Aorta (tissue), 5 donors: ENCODE data around the gene POU3F3. TPM values are rescaled to one million over a fixed set of nuclear protein-coding genes. Genes with fewer than 3 reads are reported as not detected.

Experiments used
- ATAC-seq: fragments of 200-7000 bp; cut with Tn5 transposase; one replicate; pipeline ENCODE4 v1.9.1; 2022; ENCODE audit warnings: moderate library complexity; ENCODE audit not compliant: low FRiP score
- DNase-seq, 2 donors: peaks; one replicate each; pipeline ENCODE4 v3.0.0-alpha.2; 2020
- H3K27ac ChIP-seq, 2 donors: one replicate each; pipeline ENCODE4 v1.5.1; 2013; ENCODE audit warnings: low read length in 2 of 2, mild to moderate bottlenecking in 2 of 2, moderate library complexity in 2 of 2, control low read depth in 1 of 2, inconsistent platforms in 1 of 2, low read depth in 1 of 2
- H3K27me3 ChIP-seq, 2 donors: one replicate each; pipeline ENCODE4 v1.6.1; 2013; ENCODE audit warnings: control low read depth in 1 of 2, low read length in 1 of 2, mild to moderate bottlenecking in 1 of 2, moderate library complexity in 1 of 2; ENCODE audit not compliant: insufficient read depth in 2 of 2, control insufficient read depth in 1 of 2
- H3K36me3 ChIP-seq, 2 donors: one replicate each; pipeline ENCODE4 v1.6.1; 2013; ENCODE audit warnings: control low read depth in 1 of 2, low read length in 1 of 2, mild to moderate bottlenecking in 1 of 2; ENCODE audit not compliant: insufficient read depth in 2 of 2, control insufficient read depth in 1 of 2
- H3K4me1 ChIP-seq, 2 donors: one replicate each; pipeline ENCODE4 v1.6.1; 2013; ENCODE audit warnings: low read length in 2 of 2, control low read depth in 1 of 2, mild to moderate bottlenecking in 1 of 2, moderate library complexity in 1 of 2; ENCODE audit not compliant: insufficient read depth in 2 of 2, control insufficient read depth in 1 of 2
- H3K4me3 ChIP-seq, 2 donors: one replicate each; pipeline ENCODE4 v1.5.1; 2013; ENCODE audit warnings: low read length in 2 of 2, control low read depth in 1 of 2, mild to moderate bottlenecking in 1 of 2
- H3K9me3 ChIP-seq: one replicate; pipeline ENCODE4 v1.6.1; 2013; ENCODE audit warnings: mild to moderate bottlenecking, low read length; ENCODE audit not compliant: control insufficient read depth
- WGBS, 2 donors: extraction: QIAGEN DNeasy Blood & Tissue Kit; methylation state at CpG; one replicate each; pipeline ENCODE4 v1.1.7; 2013; 5-methylcytosine and 5-hydroxymethylcytosine counted together
- intact Hi-C, 2 donors: fragments of 100-400 bp; cut with DNase I; formaldehyde crosslinking; loops; one replicate each; pipeline versions ENCODE4 v1.14.2 to v1.15.0; 2022
- polyA plus RNA-seq, 2 donors: library from polyadenylated mRNA; stranded (reverse); fragments of 200-250 nt; gene quantifications; one replicate each; pipeline ENCODE4 v1.2.3, GENCODE V29; 2013
- total RNA-seq, 2 donors: library from RNA; stranded (reverse); fragmentation: NEBNext Ultra II Directional; extraction: Animal tissue kit (Norgen Biotek cat#: 25700); gene quantifications; one replicate each; pipeline ENCODE4 v1.2.1, GENCODE V29; 2021
- donor health status: healthy with polysubstance abuse.
- donor health status: Bipolar disorder and iron deficiency.
- donor health status: DM: no; HTN: no; CAD: no.
- donor health status: DM: no; HTN: no; CAD: no.
- donor health status: DM: yes; HTN: yes; CAD: no.

Gene POU3F3
- total and polyA plus RNA-seq, 4 donors: 0.15 to 0.74 (median 0.25) TPM; not detected in 1

DNA sequence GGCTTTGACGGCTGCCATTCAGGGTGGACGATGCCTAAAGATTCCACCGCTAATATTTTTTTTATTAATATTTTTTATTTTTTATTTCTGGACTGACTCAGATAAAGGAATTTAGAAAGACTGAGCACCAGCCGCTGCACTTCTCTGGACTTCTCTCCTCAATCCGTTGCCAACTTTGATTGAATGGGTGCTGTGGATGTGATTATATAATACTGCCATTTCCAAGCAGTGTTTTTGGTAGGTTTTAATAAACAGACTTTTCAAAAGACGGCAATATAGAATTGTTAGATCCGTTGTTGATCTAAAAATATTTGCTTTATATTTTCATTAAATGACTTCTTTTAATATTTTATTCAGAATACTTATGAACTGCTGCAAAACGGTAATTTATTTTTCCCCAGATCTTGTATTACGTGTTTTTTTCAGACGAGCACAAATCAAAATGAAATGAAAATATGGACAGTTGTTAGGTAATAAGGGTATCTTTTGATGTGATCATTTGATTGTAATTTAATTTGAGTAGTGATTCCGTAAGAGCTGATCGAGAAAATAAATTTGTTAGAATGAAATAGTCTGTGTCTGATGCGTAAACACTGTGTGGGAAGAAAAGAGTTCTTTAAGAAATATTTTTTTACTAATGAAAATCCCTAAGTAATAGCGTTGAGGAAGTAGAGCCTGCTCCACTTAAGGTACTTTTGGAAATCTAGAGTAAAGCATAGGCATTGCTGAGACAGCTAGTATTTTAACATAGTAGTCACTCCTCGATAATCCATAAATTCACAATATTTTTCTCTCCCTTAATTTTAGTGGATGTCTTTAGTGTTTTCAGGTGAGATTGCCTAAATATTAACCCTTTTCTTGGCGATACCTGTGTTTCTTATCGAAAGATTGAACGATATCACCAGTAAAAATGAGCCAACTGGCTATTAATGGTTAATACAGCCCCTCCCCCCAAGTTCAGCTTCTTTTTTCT lies 4.4 kb downstream of the POU3F3 start:
- no peak overlapping the region for H3K27ac ChIP-seq
- no peaks in the 10 kb centered on the region for H3K9me3 ChIP-seq
- no peak for DNase-seq
- no peaks in the 10 kb centered on the region for H3K4me1 ChIP-seq
- intact Hi-C loops: no loop called here
- no peak for ATAC-seq
- 31 to 60% methylated on average over 18 of the region's 18 CpGs for WGBS, 2 donors
- no peaks in the 10 kb centered on the region for H3K36me3 ChIP-seq
- no peak overlapping the region for H3K4me3 ChIP-seq
- H3K27me3 ChIP-seq: no peaks in the 10 kb centered on the region

DNA sequence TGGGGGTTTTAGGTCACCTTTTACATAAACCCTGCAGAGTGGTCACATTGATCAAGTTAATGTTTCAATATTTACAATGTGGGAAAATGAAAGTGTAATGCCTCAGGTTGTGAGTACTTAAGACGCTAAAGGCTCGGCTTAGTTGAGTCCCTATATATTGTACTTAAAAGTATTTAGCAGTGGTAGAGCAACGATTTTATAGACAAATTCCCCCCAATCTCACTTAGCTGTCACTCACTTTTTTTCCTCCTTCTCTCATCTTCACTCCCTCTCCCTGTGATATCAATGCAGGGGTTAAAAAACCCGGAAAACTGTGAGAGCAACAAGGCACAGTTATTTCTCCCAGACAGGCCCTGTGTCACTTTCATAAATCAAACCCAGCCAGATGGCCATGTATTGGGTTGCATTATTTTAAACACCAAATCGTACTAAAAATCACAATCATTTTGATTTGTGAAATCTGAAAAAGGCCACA lies 5.4 kb downstream of the POU3F3 start:
- Histone ChIP-seq H3K9me3 (no peaks in the 10 kb centered on the region), H3K27me3 (no peaks in the 10 kb centered on the region), H3K4me3 (no peak overlapping the region), H3K36me3 (no peaks in the 10 kb centered on the region), H3K27ac (no peak overlapping the region), H3K4me1 (no peaks in the 10 kb centered on the region)
- WGBS, 2 donors: 45 to 65% methylated on average over 5 of the region's 5 CpGs
- ATAC-seq (no peak), DNase-seq (no peak)
- intact Hi-C loops: no loop called here

DNA sequence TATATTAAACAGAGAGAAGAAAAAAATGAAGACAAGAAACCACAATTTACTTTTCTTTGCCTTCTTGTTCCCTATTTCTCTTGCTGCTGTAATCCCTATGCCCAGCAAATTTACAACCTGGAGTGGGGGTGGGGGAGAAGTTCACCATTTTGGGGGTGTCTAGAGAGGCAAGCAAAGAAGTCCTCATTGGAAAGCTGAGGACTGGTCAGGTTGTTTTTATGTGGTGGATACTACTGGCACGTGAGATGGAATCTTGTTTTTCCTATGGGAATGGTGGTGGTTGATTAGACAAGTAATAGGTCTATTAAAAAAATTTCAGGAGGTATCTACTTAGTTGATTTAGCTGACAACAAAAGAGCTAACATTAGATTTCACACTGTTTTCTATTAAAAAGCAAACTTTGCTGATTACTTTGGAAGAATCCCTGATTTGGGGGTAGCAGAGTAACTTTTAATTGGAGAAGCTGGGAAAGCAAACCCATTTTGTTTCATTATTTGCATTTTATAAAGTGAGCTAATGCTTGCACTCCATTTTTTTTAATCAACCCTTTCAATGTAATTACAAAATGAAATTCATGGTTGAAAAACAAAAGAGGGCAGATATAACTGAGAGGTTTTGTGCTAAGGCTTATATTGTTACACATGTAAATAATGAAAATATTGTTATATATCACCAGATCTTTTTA lies 6.0 kb downstream of the POU3F3 start:
- no peak overlapping the region for H3K27ac ChIP-seq
- intact Hi-C loops: no loop called here
- DNase-seq (no peak), ATAC-seq (no peak)
- H3K27me3 ChIP-seq: no peaks in the 10 kb centered on the region
- no peaks in the 10 kb centered on the region for H3K36me3 ChIP-seq
- whole genome bisulfite sequencing, 2 donors: 67 to 88% methylated on average over 1 of the region's 1 CpG
- no peaks in the 10 kb centered on the region for H3K9me3 ChIP-seq
- no peaks in the 10 kb centered on the region for H3K4me1 ChIP-seq
- H3K4me3 ChIP-seq: no peak overlapping the region

GRCh38 chr2:104860451-104860790 lies 6.5 kb downstream of the POU3F3 start:
- Histone ChIP-seq H3K36me3 (no peaks in the 10 kb centered on the region), H3K9me3 (no peaks in the 10 kb centered on the region), H3K27ac (no peak overlapping the region), H3K4me1 (no peaks in the 10 kb centered on the region), H3K27me3 (no peaks in the 10 kb centered on the region), H3K4me3 (no peak overlapping the region)
- WGBS, 2 donors: 64 to 86% methylated on average over 4 of the region's 4 CpGs
- ATAC-seq (no peak), DNase-seq (no peak)
- intact Hi-C loops: no loop called here

- intact Hi-C loops: no loop called here
- no peaks in the 10 kb centered on the region for H3K36me3 ChIP-seq
- no peaks in the 10 kb centered on the region for H3K27me3 ChIP-seq
- no peak for ATAC-seq
- DNase-seq: no peak
- H3K4me3 ChIP-seq: no peak overlapping the region
- H3K9me3 ChIP-seq: no peaks in the 10 kb centered on the region
- no peak overlapping the region for H3K27ac ChIP-seq
- 20 to 32% methylated on average over 11 of the region's 11 CpGs for WGBS, 2 donors
- H3K4me1 ChIP-seq: no peaks in the 10 kb centered on the region
These were observed 7.6 kb downstream of the POU3F3 start for GRCh38 chr2:104861351-104862057.

DNA sequence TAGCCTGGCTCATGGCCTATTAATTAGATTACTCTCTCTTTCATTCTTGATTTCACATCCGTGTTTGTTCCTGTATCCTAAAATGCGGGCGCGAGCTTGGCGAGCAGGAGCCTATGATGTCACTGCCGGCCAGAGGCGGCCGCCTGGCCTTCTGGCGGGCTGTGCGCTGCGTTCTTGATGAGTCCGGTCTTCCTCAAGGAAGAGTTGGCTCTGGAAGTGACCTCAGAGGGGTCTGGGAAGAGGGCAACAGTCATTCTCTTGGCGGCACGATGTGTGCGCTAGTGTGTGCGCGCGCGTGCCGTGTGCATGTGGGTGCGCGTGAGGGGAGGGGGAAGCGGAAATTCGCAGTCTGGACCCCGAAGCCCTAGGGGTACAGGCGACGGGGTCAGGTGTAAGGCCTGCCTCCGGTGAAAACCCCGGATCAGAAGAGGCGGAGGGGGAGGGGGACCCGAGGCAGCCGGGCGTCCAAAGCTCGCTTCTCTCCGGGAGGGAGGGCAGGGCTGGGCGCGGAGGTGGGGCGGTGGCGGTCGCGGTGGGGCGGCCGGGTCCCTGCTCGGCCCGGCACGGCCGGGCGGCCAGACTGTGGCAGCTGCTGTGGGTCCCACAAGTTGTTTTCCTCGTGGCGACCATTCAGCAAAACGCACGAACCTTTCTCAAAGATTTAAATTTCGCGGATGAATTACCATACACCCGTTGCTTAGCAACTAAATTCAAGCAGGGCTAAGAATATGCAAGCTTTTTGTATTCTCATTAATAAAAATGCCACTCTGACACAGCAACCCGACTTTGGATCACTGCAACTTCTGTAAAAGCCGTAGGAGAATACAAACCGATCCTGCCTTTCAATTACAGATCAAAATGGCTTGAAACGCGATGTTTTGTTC lies 8.4 kb downstream of the POU3F3 start:
- no peak for DNase-seq
- Histone ChIP-seq H3K4me1 (no peaks in the 10 kb centered on the region), H3K36me3 (no peaks in the 10 kb centered on the region), H3K9me3 (no peaks in the 10 kb centered on the region), H3K27me3 (no peaks in the 10 kb centered on the region), H3K4me3 (no peak overlapping the region), H3K27ac (no peak overlapping the region)
- no peak for ATAC-seq
- intact Hi-C loops: no loop called here
- WGBS, 2 donors: 8 to 10% methylated on average over 53 to 60 of the region's 60 CpGs

- ATAC-seq: no peak
- Histone ChIP-seq H3K27ac (no peak overlapping the region), H3K4me3 (no peak overlapping the region), H3K36me3 (no peaks in the 10 kb centered on the region), H3K27me3 (no peaks in the 10 kb centered on the region), H3K4me1 (no peaks in the 10 kb centered on the region), H3K9me3 (no peaks in the 10 kb centered on the region)
- intact Hi-C loops: no loop called here
- no peak for DNase-seq
- 20 to 52% methylated on average over 8 of the region's 8 CpGs for WGBS, 2 donors
These were observed 9.2 kb downstream of the POU3F3 start for GRCh38 chr2:104863146-104863467.
